ENCODE data around the gene AP1B1.
A peak's percentile ranks its signal among the peaks of the same experiment; 100 is the strongest.
"Not testable (repeated sequence)": the region's sequence is repeated elsewhere in the genome, so short reads cannot be mapped to it uniquely, and the experiment has no call there.

AP1B1 gene

GRCh38 chr22:29387921-29388758 lies at the start of gene AP1B1:
Gene AP1B1 (minus strand): TSS chr22:29388570. CDS start chr22:29367243, 21,327 bp downstream.
- peak; percentile 86 for DNase-seq

GRCh38 chr22:29435236-29436136 lies 47.1 kb upstream of the AP1B1 start:
- DNase-seq = no peak

DNA sequence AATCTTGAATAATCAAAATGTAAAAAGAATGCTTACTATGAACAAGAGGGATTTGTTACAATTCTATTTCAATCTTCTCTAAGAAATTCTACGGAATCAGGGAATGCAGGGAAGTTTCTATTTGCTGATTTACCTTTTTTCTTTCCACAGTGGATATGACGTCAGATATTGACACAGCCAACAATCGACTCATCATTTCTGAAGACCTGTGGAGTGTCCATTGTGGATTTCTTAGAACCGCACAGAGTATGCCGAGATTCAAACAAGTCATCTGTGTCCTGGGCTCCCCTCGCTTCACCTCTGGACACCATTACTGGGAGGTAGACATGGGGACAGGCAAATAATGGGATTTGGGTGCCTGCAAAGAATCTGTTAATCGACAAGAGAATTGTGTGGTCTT lies 45.9 kb upstream of the AP1B1 start:
- DNase-seq = no peak

GRCh38 chr22:29433856-29434255 lies 45.5 kb upstream of the AP1B1 start:
- no peak for DNase-seq

GRCh38 chr22:29431986-29432385 lies 43.6 kb upstream of the AP1B1 start:
- no peak for DNase-seq

- DNase-seq = no peak
Observed at GRCh38 chr22:29427176-29427760, 38.9 kb upstream of the AP1B1 start.

DNA sequence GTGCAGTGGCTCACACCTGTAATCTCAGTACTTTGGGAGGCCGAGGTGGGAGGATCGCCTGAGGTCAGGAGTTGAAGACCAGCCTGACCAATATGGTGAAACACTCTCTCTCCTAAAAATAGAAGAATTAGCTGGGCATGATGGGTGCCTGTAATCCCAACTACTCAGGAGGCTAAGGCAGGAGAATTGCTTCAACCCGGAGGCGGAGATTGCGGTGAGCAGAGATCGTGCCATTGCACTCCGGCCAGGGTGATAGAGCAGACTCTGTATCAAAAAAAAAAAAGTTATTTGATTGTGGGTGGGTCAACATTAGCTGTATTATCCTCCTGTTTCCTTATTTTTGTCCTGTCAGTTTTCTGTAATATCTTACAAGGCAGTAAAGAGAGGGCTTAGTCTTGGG lies 38.1 kb upstream of the AP1B1 start:
- no peak for DNase-seq

DNA sequence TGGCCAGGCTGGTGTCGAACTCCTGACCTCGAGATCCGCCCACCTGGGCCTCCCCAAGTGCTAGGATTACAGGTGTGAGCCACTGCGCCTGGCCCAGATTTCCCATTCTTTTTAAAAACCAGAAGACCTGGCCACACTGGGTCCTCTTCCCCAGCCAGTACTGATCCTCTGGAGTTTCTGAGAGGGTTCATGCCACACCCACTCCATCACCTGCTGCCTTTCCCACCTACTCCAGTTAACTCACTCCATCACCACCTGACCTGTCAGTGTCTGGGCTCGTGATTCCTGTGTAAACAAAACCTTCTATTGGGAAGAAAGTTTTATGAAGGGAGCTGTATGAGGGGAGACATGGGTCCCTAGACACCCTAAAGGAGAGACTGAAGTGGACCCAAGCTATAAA lies 30.3 kb upstream of the AP1B1 start:
- DNase-seq = not testable (repeated sequence)

GRCh38 chr22:29414951-29415591 lies 26.7 kb upstream of the AP1B1 start:
- not testable (repeated sequence) for DNase-seq

GRCh38 chr22:29412772-29413171 lies 24.4 kb upstream of the AP1B1 start:
- DNase-seq = not testable (repeated sequence)

- not testable (repeated sequence) for DNase-seq
Observed at GRCh38 chr22:29411569-29412211, 23.3 kb upstream of the AP1B1 start.

DNA sequence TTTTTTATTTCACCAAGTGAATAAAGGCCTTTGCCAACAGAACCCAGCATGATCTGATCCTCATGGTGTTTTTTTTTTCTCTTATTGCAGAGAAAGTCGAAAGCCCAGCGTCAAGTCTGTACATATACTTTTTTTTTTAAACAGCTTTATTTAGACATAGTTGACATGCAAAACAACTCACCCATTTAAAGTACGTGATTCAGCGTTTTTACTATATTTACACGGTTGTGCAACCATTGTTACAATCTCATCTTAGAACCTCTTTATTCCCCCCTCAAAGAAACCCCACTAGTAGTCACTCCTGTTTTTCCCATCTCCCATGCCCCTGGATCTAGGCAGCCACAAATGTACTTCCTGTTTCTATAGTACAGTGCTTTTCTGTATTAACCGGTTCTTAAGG lies 20.6 kb upstream of the AP1B1 start:
- DNase-seq = no peak

DNA sequence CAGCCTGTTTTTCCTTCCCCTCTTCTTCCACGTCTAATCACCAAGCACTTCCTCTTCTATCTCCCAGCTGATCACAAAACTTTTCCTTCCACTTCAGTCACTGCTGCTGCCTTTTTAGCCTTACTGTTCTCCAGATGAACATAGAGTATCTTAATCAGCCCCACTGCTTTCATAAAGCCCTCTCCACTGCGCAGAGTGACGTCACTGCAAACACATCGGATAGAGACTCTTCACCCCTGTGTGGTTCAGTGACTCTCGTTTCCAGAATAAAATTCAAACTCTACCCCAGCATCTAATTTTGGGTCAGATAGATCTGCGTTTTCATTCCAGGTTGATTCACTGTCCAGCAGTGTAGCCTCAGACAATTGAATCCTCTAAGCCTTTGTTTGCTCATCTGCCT lies 13.2 kb upstream of the AP1B1 start:
- DNase-seq = not testable (repeated sequence)

DNA sequence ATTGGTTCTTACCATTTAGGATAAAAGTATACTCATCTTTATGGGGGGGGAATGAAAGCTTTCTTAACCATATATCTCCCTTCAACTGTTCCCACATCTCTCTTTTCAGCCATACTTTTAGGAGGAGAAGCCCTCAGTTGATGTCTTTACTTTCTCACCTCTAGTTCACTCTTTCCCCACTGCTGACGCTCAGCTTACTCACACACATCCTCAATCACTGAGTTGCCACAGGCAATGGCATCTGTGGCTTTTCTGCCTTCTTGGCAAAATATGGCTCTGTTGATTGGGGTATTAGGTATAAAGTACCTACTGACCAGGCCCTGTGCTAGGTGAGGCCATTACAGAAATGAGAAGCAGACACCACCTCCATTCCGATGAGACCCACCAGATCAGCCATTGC lies 12.2 kb upstream of the AP1B1 start:
- no peak for DNase-seq

DNA sequence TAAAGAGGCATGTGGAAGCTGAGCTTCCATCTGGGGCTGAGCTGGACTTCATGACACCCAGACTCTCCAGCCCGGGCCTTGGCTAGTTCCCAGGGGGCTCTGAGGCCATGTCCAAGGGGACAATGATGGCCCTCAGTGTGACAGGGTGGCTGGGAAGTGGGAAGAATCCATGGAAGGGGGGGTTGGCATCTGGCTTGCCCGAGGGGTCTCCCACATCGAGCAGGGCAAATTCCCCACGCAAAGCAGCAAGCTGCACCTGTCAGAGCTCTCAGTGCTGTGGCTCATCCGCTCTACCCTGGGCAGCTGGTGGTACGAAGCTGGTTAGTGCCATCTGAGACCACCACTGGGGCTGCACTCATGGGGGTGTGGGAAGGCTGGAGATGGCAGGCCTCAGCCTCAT lies 9.4 kb upstream of the AP1B1 start:
- no peak for DNase-seq

- no peak for DNase-seq
Observed at GRCh38 chr22:29396126-29396525, 7.8 kb upstream of the AP1B1 start.

DNA sequence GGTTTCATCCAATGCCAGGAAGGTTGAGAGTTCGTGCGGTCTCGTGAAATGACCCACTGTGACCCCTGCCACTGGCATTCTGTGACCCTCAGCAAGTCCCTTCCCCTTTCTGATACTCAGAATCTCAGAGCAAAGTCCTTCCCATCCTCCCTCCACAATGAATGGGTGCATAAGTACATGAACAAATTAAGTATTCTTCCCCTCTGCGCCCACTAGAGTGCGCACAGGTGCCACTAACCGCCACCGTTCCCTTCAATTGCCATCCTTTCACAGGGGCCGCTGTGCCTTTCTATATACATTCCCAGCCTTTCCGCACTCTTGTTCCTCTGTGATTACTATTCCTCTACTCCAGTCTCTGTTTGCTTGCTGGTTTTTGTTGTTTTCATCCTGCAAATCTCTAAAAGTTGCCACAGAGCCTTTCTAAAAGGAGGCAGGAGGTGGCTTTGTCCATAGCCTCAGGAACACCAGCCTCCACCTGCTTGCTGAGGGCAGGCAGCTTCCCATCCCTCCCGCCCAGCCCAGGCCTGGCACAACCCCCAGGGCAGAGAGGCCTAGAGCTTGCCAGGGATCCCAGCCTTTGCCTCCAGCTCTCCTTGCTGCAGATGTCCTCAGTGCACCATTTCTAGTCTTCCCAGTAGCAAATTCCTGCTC lies 6.7 kb upstream of the AP1B1 start:
- DNase-seq = peak; percentile 21

- DNase-seq = no peak
Observed at GRCh38 chr22:29393019-29393608, 4.7 kb upstream of the AP1B1 start.

DNA sequence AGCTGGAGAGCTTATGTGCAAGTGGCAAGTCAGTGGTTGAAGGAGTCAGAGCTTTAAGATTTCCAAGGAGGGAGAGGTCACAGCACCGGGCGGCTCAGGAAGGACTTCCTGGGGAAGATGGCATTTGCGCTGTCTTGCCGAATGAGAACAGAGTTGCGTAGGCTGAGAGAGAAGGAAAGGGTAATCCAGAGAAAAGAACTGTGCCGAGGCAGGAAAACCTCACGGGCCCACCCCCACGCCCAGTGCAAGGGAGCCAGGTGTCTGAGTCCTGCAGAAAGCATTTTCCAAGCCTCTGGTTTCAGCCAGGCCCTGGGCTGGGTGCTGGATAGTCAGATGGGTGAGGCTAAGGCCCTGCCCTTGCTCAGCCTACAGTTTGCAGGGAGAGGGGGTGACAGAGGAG lies 3.2 kb upstream of the AP1B1 start:
- DNase-seq = no peak

GRCh38 chr22:29390270-29390669 lies 1.9 kb upstream of the AP1B1 start:
- DNase-seq = no peak

DNA sequence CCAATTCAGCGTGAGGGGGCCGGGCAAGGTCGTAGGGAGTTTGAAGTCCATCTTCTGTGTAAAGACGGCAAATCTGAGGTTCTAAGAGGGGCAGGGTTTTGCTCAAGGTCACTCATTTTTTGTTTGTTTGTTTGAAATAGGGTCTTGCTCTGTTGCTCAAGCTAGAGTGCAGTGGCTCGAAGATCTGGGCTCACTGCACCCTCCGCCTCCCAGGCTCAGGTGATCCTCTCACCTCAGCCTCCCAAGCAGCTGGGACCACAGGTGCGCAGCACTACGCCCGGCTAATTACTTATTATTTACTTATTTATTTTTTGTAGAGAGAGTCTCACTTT lies 355 bp upstream of the AP1B1 start:
- DNase-seq = no peak

- no peak for DNase-seq
Observed at GRCh38 chr22:29386708-29387107, 1.7 kb downstream of the AP1B1 start.

Data from NCI-H774 (cell line).